Fibroblast of mammary gland (primary cell): ENCODE results near the gene RARB.

Source experiments
- DNase-seq: peaks from one replicate; pipeline ENCODE4 v3.0.0-alpha.2; 2010; ENCODE audit warnings: low read depth
- H3K4me3 ChIP-seq: 2 replicates; pipeline ENCODE4 v1.5.1; 2011; ENCODE audit warnings: low read depth, mild to moderate bottlenecking, low read length, moderate library complexity; ENCODE audit not compliant: control insufficient read depth
- TF ChIP-seq, protein P1 (sequence below): conservative IDR thresholded peaks from 2 replicates; pipeline ENCODE4 v1.5.1; 2011; ENCODE audit warnings: low read depth, low read length, inconsistent platforms; ENCODE audit not compliant: control insufficient read depth, insufficient read depth

The RARB gene

DNA sequence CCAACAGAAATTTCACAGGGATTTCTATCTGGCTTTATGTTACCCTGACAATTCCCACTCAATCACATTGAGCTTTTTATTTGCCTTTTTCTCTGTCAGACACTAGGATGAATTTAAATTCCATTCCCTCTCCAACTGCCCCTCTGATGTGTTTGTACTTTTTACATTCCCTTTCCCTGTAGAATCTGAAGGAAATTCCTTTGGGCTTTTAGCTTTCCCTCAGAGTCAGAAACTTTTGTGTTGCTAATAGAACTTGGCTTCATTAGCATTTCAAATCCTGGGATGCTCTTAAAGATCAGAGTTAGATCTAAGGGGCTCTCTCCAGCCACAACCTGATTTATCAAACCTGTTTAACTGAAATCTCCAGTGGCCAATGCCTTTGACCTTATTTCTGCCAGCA lies 7.9 kb upstream of the RARB start:
- TF ChIP-seq, protein P1, sequence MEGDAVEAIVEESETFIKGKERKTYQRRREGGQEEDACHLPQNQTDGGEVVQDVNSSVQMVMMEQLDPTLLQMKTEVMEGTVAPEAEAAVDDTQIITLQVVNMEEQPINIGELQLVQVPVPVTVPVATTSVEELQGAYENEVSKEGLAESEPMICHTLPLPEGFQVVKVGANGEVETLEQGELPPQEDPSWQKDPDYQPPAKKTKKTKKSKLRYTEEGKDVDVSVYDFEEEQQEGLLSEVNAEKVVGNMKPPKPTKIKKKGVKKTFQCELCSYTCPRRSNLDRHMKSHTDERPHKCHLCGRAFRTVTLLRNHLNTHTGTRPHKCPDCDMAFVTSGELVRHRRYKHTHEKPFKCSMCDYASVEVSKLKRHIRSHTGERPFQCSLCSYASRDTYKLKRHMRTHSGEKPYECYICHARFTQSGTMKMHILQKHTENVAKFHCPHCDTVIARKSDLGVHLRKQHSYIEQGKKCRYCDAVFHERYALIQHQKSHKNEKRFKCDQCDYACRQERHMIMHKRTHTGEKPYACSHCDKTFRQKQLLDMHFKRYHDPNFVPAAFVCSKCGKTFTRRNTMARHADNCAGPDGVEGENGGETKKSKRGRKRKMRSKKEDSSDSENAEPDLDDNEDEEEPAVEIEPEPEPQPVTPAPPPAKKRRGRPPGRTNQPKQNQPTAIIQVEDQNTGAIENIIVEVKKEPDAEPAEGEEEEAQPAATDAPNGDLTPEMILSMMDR = no peak
- no peak overlapping the region for H3K4me3 ChIP-seq
- no peak for DNase-seq

DNA sequence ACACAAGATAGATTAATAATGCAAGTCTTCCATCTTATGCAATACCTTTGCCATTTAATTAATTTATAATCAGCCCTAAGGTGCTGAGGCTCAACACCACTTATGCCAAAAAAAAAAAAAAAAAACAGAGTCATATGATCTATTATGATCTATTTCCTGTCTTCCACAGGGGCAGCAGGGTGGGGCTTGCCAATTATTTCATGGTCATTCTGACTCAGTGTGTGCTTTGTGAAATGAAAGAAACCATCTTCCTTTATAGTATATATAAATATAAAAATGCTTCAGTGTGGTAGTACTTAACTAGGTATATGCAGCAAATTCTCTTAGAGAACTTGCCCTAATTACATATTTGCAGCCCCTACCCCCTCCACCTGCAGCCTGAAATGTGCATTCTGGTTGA lies 7.2 kb upstream of the RARB start:
- DNase-seq = peak; percentile 40
- TF ChIP-seq, protein P1 = no peak
- H3K4me3 ChIP-seq = no peak overlapping the region

DNA sequence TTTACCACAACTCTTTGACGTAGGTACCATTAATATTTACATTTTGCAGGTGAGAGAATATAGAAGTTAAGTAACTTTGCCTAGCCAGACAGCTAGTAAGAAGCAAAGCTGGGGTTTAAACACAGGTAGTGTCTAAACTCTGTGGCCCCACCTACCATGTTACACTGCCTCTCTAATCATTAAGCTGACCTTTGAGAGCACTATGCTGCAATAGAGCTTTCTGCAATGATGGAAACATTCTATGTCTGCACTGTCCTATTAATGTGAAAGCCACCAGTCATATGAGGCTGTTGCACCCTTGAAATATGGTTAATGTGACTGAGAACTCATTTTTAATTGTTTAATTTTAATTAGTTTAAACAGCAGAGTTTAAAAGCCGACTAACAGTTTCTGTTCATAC lies 6.3 kb upstream of the RARB start:
- TF ChIP-seq, protein P1 = no peak
- DNase-seq = no peak
- no peak overlapping the region for H3K4me3 ChIP-seq

DNA sequence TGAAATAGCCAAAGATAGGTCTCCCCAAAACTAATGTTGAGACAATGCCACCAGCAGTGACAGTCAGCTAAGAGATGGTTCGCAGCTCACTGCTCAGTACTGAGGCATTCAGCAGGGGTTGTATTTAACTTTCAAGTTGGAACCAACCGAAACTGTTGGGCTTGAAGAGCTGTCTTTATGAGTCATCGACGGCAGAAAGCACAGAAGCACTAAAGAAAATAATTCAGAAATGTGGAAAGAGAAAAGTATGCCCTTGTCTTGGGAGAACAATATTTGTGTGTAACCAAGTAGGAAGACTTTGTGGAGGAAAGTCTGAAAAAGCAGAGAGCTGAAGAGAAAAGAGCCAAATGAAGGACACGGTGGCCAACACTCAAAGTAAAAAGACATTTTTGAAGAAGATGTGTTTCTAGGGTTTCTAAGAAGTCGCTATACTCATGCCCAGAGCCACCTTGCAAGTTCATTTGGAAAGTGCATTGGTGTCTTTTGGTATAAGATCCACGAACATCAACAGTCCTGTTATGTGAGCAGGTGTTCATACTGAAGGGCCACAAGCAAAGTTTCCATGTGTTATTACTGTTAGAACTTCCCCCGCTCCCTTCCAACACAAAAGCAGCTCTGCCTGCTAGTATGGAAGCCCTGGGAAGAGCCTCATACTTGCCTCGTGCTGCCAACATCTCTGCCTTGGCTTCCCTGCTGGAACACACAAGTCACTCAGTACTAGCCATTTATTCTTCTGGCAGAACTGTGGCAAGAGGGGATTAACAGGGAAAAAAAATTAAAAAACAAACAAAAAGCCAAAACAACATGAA lies 4.1 kb upstream of the RARB start:
- peak; percentile 70 for DNase-seq
- H3K4me3 ChIP-seq = no peak overlapping the region
- TF ChIP-seq, protein P1 = no peak

DNA sequence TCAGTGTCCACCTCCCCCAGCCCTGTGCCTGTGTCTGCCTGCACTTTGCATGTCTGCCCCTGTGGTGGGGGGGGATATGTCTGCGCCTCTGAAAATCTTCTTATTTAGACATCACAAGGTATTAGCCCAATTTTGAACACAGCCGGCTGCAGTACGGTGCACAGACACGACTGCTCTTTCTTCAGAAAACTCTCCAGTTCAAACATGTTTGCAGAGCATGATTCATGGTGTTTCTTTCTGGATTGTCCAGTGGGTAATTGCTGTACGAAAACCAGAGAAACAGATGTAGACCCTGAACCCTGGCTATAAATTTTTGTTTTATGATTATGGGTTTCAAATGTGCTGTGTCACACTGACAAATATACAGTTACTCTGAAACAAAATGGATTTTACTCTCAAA lies 3.4 kb upstream of the RARB start:
- DNase-seq = peak; percentile 31
- TF ChIP-seq, protein P1 = no peak
- H3K4me3 ChIP-seq = no peak overlapping the region

DNA sequence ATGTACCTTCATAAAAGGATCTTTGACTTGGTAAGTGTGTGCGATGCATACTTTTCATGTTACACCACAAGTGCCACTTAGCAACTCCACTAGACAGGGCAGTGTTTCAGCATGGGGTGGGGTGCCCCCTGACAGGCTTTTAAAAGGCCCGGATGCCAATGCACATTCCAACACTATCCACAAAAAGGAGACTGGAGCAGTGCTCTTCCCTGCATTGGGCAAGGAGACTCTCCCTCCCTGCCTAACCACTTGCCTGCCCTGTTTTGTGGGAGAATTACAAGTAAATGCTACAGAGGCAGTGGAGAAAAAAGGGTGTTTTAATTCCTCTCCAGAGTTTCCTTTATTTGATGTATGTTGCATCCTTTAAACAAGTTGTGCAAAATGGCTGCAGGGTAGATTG lies 1.7 kb upstream of the RARB start:
- DNase-seq = no peak
- TF ChIP-seq, protein P1 = no peak
- no peak overlapping the region for H3K4me3 ChIP-seq
